Chondrocyte (in vitro differentiated cells): Measurements from ENCODE around the gene PGM1. TPM values are rescaled to one million over a fixed set of nuclear protein-coding genes. Genes with fewer than 3 reads are reported as not detected.

Experiments
- DNase-seq: peaks from one replicate; pipeline ENCODE4 v3.0.0; 2021; ENCODE audit warnings: mixed read lengths, low spot score
- H3K27ac Mint-ChIP-seq: one replicate; pipeline ENCODE4 v1.8.0; 2021; ENCODE audit warnings: mild to moderate bottlenecking, moderate library complexity, mixed read lengths; ENCODE audit not compliant: unreplicated experiment
- H3K27me3 Mint-ChIP-seq: 2 replicates; pipeline ENCODE4 v1.8.0; 2021; ENCODE audit warnings: low read depth, mixed read lengths
- H3K36me3 Mint-ChIP-seq: 2 replicates; pipeline ENCODE4 v1.8.0; 2021; ENCODE audit warnings: low read depth, mixed read lengths
- H3K4me1 Mint-ChIP-seq: 2 replicates; pipeline ENCODE4 v1.8.0; 2021; ENCODE audit warnings: low read depth, mild to moderate bottlenecking, mixed read lengths
- H3K4me3 Mint-ChIP-seq: one replicate; pipeline ENCODE4 v1.8.0; 2021; ENCODE audit warnings: mild to moderate bottlenecking, moderate library complexity, mixed read lengths; ENCODE audit not compliant: unreplicated experiment
- H3K9me3 Mint-ChIP-seq: 2 replicates; pipeline ENCODE4 v1.8.0; 2021; ENCODE audit warnings: low read depth, mixed read lengths
- CTCF ChIP-seq: fragments of 200-600 bp; sonication (generic); IDR thresholded peaks from 2 replicates; pipeline ENCODE4 v1.5.0; 2021; ENCODE audit warnings: antibody characterized with exemption, mild to moderate bottlenecking, moderate library complexity
- total RNA-seq: library from RNA; stranded (reverse); gene quantifications from 3 replicates; pipeline ENCODE4 v1.2.1, GENCODE V29; 2021

PGM1 gene
- total RNA-seq, 1 donor from 2014 or later = 111 TPM

- Mint-ChIP-seq H3K36me3 (peaks cover 17% of the 10 kb centered on the region), H3K4me3 (no peak overlapping the region), H3K27ac (no peak overlapping the region), H3K4me1 (peaks cover 53% of the 10 kb centered on the region), H3K27me3 (no peaks in the 10 kb centered on the region), H3K9me3 (no peaks in the 10 kb centered on the region)
- TF ChIP-seq CTCF = no peak
- no peak for DNase-seq
Measured at GRCh38 chr1:63628607-63629006, 35.4 kb downstream of the PGM1 start.

- Mint-ChIP-seq H3K4me3 (no peak overlapping the region), H3K27me3 (no peaks in the 10 kb centered on the region), H3K4me1 (peaks cover 43% of the 10 kb centered on the region), H3K27ac (peak overlapping the region; percentile 8), H3K36me3 (peaks cover 24% of the 10 kb centered on the region), H3K9me3 (no peaks in the 10 kb centered on the region)
- no peak for TF ChIP-seq CTCF
- no peak for DNase-seq
Measured at GRCh38 chr1:63630238-63630637, 37.0 kb downstream of the PGM1 start.

GRCh38 chr1:63630666-63631065, 37.5 kb downstream of the PGM1 start:
- peaks cover 41% of the 10 kb centered on the region for H3K4me1 Mint-ChIP-seq
- H3K36me3 Mint-ChIP-seq = peaks cover 26% of the 10 kb centered on the region
- H3K27ac Mint-ChIP-seq = no peak overlapping the region
- no peaks in the 10 kb centered on the region for H3K27me3 Mint-ChIP-seq
- no peaks in the 10 kb centered on the region for H3K9me3 Mint-ChIP-seq
- no peak for TF ChIP-seq CTCF
- no peak overlapping the region for H3K4me3 Mint-ChIP-seq
- no peak for DNase-seq

GRCh38 chr1:63632110-63632509, 38.9 kb downstream of the PGM1 start:
- no peaks in the 10 kb centered on the region for H3K9me3 Mint-ChIP-seq
- TF ChIP-seq CTCF = no peak
- H3K36me3 Mint-ChIP-seq = peaks cover 39% of the 10 kb centered on the region

GRCh38 chr1:63633281-63633680, 40.1 kb downstream of the PGM1 start:
- H3K4me3 Mint-ChIP-seq = no peak overlapping the region
- H3K27ac Mint-ChIP-seq = no peak overlapping the region
- peaks cover 28% of the 10 kb centered on the region for H3K4me1 Mint-ChIP-seq
- H3K27me3 Mint-ChIP-seq = no peaks in the 10 kb centered on the region
- peaks cover 46% of the 10 kb centered on the region for H3K36me3 Mint-ChIP-seq
- no peaks in the 10 kb centered on the region for H3K9me3 Mint-ChIP-seq
- DNase-seq = no peak
- no peak for TF ChIP-seq CTCF

More at GRCh38 chr1:63632110-63632509, 38.9 kb downstream of the PGM1 start:
- Mint-ChIP-seq H3K4me3 (no peak overlapping the region), H3K4me1 (peaks cover 32% of the 10 kb centered on the region), H3K27ac (no peak overlapping the region), H3K27me3 (no peaks in the 10 kb centered on the region)
- DNase-seq = no peak
